PC-3 (cell line): Measurements from ENCODE around the gene RIPOR2. TPM values are rescaled to one million over a fixed set of nuclear protein-coding genes. Genes with fewer than 3 reads are reported as not detected.

Experiments
- ATAC-seq: fragments of 200-7000 bp; cut with Tn5 transposase; 2 replicates; pipeline ENCODE4 v1.9.1; 2020; ENCODE audit warnings: mild to moderate bottlenecking, moderate library complexity
- BruUV-seq: library from RNA; stranded (reverse); fragments of 400-500 nt; replicated peaks from 2 replicates; lab custom pipeline; 2021; lab: Mats Ljungman, UMichigan
- CTCF ChIA-PET: fragments of 300-600 bp; sonication (Branson Sonifier 250); formaldehyde crosslinking; loops from one replicate; lab custom pipeline; 2022; ENCODE audit warnings: antibody characterized with exemption; lab: Charles Lee
- POLR2A ChIA-PET: fragments of 300-600 bp; sonication (Branson Sonifier 250); formaldehyde crosslinking; loops from one replicate; lab custom pipeline; 2022; ENCODE audit warnings: antibody characterized with exemption; ENCODE audit not compliant: unreplicated experiment; lab: Charles Lee
- DNase-seq: peaks from one replicate; pipeline ENCODE4 v3.0.0-alpha.2; 2015
- H2AFZ ChIP-seq: fragments of 300-600 bp; sonication (generic); 2 replicates; pipeline ENCODE4 v1.6.0; 2016; ENCODE audit warnings: antibody characterized with exemption, low read length
- H3F3A ChIP-seq: fragments of 300-600 bp; sonication (generic); one replicate; pipeline ENCODE4 v1.6.0; 2017; ENCODE audit warnings: antibody characterized with exemption, low read length, control low read depth, mild to moderate bottlenecking; ENCODE audit not compliant: unreplicated experiment
- H3K27ac ChIP-seq: fragments of 300-600 bp; sonication (generic); 2 replicates; pipeline ENCODE4 v1.5.1; 2016; ENCODE audit warnings: mild to moderate bottlenecking, low read length
- H3K27me3 ChIP-seq: fragments of 300-600 bp; sonication (generic); 2 replicates; pipeline ENCODE4 v1.6.1; 2016; ENCODE audit warnings: low read length, mixed read lengths
- H3K36me3 ChIP-seq: fragments of 300-600 bp; sonication (generic); 2 replicates; pipeline ENCODE4 v1.6.1; 2016; ENCODE audit warnings: low read depth, mixed run types, low read length, mixed read lengths
- H3K4me1 ChIP-seq: fragments of 300-600 bp; sonication (generic); 2 replicates; pipeline ENCODE4 v1.5.1; 2016; ENCODE audit warnings: low read length; ENCODE audit not compliant: insufficient read depth
- H3K4me2 ChIP-seq: fragments of 300-600 bp; sonication (generic); 2 replicates; pipeline ENCODE4 v1.6.0; 2016; ENCODE audit warnings: low read length
- H3K4me3 ChIP-seq: fragments of 300-600 bp; sonication (generic); 2 replicates; pipeline ENCODE4 v1.5.1; 2016; ENCODE audit warnings: mild to moderate bottlenecking, low read length, mixed read lengths
- H3K79me2 ChIP-seq: fragments of 300-600 bp; sonication (generic); 2 replicates; pipeline ENCODE4 v1.6.1; 2017; ENCODE audit warnings: low read length, mixed read lengths
- H3K9ac ChIP-seq: fragments of 300-600 bp; sonication (generic); 2 replicates; pipeline ENCODE4 v1.6.0; 2016; ENCODE audit warnings: mild to moderate bottlenecking, low read length
- H3K9me2 ChIP-seq: fragments of 300-600 bp; sonication (generic); replicated peaks from 2 replicates; pipeline ENCODE4 v1.6.1; 2016; ENCODE audit warnings: mixed run types, low read length, mixed read lengths
- H3K9me3 ChIP-seq: fragments of 300-600 bp; sonication (generic); 2 replicates; pipeline ENCODE4 v1.6.1; 2016; ENCODE audit warnings: low read length, mixed read lengths
- H4K20me1 ChIP-seq: fragments of 300-600 bp; sonication (generic); 2 replicates; pipeline ENCODE4 v1.6.1; 2016; ENCODE audit warnings: low read length, mixed read lengths
- CTCF ChIP-seq: fragments of 300-600 bp; sonication (generic); conservative IDR thresholded peaks from 2 replicates; pipeline ENCODE4 v1.5.1; 2017; ENCODE audit warnings: antibody characterized with exemption, low read depth, mild to moderate bottlenecking, low read length
- EZH2 ChIP-seq: fragments of 300-600 bp; sonication (generic); IDR thresholded peaks from one replicate; pipeline ENCODE4 v1.6.1; 2017; ENCODE audit warnings: antibody characterized with exemption, mild to moderate bottlenecking, low read length; ENCODE audit not compliant: unreplicated experiment
- EZH2phosphoT487 ChIP-seq: fragments of 300-600 bp; sonication (generic); IDR thresholded peaks from 2 replicates; pipeline ENCODE4 v1.6.1; 2018; ENCODE audit warnings: mild to moderate bottlenecking, antibody characterized with exemption, low read length, borderline replicate concordance
- intact Hi-C: fragments of 100-400 bp; cut with micrococcal nuclease; formaldehyde crosslinking; loops from 2 replicates; pipeline ENCODE4 v1.9.0; 2023
- total RNA-seq: library from RNA; depleted of rRNA; stranded (reverse); fragments of >200 nt; gene quantifications from 2 replicates; pipeline ENCODE4 v1.2.3, GENCODE V29; 2014

RIPOR2 gene
- total RNA-seq, 1 experiment from 2014 or later, result 0.44 TPM

DNA sequence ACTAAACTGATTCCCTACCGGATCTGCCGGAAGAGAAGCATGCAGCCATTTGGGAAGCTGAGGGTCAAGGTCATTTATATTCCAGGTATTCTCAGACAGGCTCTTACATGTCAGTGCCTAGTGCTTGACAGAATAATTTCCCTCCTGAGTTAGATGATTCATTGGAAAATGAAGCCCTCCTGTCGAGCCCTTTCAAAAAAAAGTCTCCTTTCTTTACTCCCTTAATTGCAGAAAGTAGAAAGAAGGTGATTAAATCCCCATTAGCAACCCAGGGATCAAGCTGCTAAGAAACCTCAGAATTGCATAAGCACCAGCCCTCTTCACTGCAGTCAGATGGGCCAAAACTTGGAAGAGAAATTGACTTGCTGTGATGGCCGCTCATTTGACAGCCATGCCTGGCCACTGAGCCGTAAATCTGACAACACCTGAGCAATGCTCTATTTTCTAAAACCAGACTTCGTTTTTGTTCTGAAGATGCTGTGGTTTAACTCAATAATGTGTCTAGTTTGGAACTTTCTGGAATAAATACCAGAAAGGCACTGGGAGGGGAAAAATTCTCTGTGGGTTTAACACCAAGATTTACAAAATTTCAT is 76.1 kb downstream of the RIPOR2 start:
- no peaks in the 10 kb centered on the region for H3K36me3 ChIP-seq
- H3F3A ChIP-seq, result no peaks in the 10 kb centered on the region
- no peaks in the 10 kb centered on the region for H4K20me1 ChIP-seq
- DNase-seq, result no peak
- no peak for ATAC-seq
- H3K4me1 ChIP-seq, result peaks cover 17% of the 10 kb centered on the region
- no peaks in the 10 kb centered on the region for H3K9me2 ChIP-seq
- no peak overlapping the region for H3K27ac ChIP-seq
- no peak overlapping the region for H3K4me2 ChIP-seq
- no peaks in the 10 kb centered on the region for H3K79me2 ChIP-seq
- no peak overlapping the region for H2AFZ ChIP-seq
- H3K27me3 ChIP-seq, result no peaks in the 10 kb centered on the region
- BruUV-seq, result no TSS peak
- no peak overlapping the region for H3K4me3 ChIP-seq
- ChIA-PET POLR2A (no interaction called here), CTCF (no interaction called here)
- no peak overlapping the region for H3K9ac ChIP-seq
- intact Hi-C loops, result loop anchor here (2.0 to 10.0 kb wide), 3 partner anchors 23 to 315 kb away; no protein-coding TSS in a partner anchor
- no peak for TF ChIP-seq CTCF
- no peak for TF ChIP-seq EZH2
- no peak for TF ChIP-seq EZH2phosphoT487
- no peaks in the 10 kb centered on the region for H3K9me3 ChIP-seq

DNA sequence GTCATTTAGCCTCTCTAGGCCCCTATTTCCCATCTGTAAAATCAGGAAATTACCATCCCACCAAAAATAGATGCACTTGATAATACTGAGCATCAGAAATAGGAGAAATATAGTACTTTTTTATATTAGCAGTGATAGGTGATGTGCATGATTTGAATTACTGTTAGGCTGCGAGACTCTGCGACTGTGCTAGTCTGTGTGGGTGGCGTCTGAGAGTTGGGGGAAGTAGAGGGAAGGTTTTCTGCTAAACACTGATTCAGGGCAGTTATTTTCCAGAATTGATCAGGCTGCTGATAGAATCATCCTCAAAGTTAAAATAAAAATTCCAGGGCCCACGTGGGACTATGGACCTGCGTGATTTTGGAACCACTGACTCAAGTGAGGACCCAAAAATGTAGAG is 76.6 kb downstream of the RIPOR2 start:
- BruUV-seq, result no TSS peak
- H3K27ac ChIP-seq, result no peak overlapping the region

More for the DNA sequence above, 76.6 kb downstream of the RIPOR2 start:
- H3K9me3 ChIP-seq, result no peaks in the 10 kb centered on the region
- H3K9ac ChIP-seq, result no peak overlapping the region
- no peaks in the 10 kb centered on the region for H3F3A ChIP-seq
- no peaks in the 10 kb centered on the region for H3K9me2 ChIP-seq
- no peaks in the 10 kb centered on the region for H3K36me3 ChIP-seq
- no peaks in the 10 kb centered on the region for H3K27me3 ChIP-seq
- no peak overlapping the region for H3K4me3 ChIP-seq
- peaks cover 17% of the 10 kb centered on the region for H3K4me1 ChIP-seq
- DNase-seq (no peak), ATAC-seq (no peak)
- H4K20me1 ChIP-seq, result no peaks in the 10 kb centered on the region
- no peak overlapping the region for H3K4me2 ChIP-seq
- intact Hi-C loops, result loop anchor here (2.0 to 10.0 kb wide), 3 partner anchors 24 to 316 kb away; no protein-coding TSS in a partner anchor
- no peaks in the 10 kb centered on the region for H3K79me2 ChIP-seq
- H2AFZ ChIP-seq, result no peak overlapping the region
- TF ChIP-seq EZH2phosphoT487 (no peak), CTCF (no peak), EZH2 (no peak)
- ChIA-PET POLR2A (no interaction called here), CTCF (no interaction called here)
